Mesodermal cell (in vitro differentiated cells): ENCODE measurements around the gene AQP2.
"Not testable (repeated sequence)": the region's sequence is repeated elsewhere in the genome, so short reads cannot be mapped to it uniquely, and the experiment has no call there.

Experiments used
- H3K27ac ChIP-seq: 2 replicates; pipeline ENCODE4 v1.7.0; 2013; ENCODE audit warnings: mild to moderate bottlenecking, low read depth, low read length, moderate library complexity; ENCODE audit not compliant: severe bottlenecking
- H3K36me3 ChIP-seq: 2 replicates; pipeline ENCODE4 v1.7.1; 2013; ENCODE audit warnings: mild to moderate bottlenecking, low read length, moderate library complexity; ENCODE audit not compliant: control insufficient read depth, insufficient read depth
- H3K4me1 ChIP-seq: one replicate; pipeline ENCODE4 v1.7.1; 2013; ENCODE audit warnings: mild to moderate bottlenecking, low read length; ENCODE audit not compliant: insufficient read depth, control insufficient read depth, poor library complexity, severe bottlenecking
- H3K4me3 ChIP-seq: 2 replicates; pipeline ENCODE4 v1.7.0; 2013; ENCODE audit warnings: low read length, control low read depth, mild to moderate bottlenecking; ENCODE audit not compliant: insufficient read depth, poor library complexity, severe bottlenecking; ENCODE audit errors: extremely low read depth
- H3K9me3 ChIP-seq: 2 replicates; pipeline ENCODE4 v1.7.1; 2013; ENCODE audit warnings: mild to moderate bottlenecking, low read length, moderate library complexity; ENCODE audit not compliant: control insufficient read depth
- WGBS, 2 experiments: methylation state at CpG; one replicate each; pipeline ENCODE4 v1.1.5; 2013; ENCODE audit warnings: missing lambda C conversion rate in 2 of 2; ENCODE audit not compliant: insufficient coverage in 2 of 2; 5-methylcytosine and 5-hydroxymethylcytosine counted together

The AQP2 gene

DNA sequence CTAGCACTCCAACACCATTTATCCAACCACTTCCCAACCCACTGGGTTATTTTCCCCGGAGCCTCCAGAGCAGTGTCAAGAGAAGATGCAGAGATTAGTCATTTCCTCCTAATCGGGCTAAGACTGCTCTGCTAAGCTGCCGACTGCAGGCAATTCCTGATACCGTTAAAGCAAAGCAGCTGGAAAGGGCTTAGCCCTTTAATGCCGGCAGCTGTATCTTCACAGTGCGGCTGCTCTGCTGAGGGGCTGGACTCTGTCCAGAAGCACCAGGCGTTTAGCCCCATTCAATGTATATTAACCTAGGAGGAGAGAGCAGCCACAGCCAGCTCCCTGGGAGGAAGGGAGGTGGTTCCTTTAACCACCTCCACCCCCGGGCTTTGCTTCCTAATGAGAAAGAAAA is 33.4 kb downstream of the AQP2 start:
- 38 to 40% methylated on average over 5 to 6 of the region's 8 CpGs for WGBS, 2 experiments
- peaks cover 31% of the 10 kb centered on the region for H3K36me3 ChIP-seq
- H3K4me3 ChIP-seq = no peak overlapping the region
- H3K4me1 ChIP-seq = peaks cover 48% of the 10 kb centered on the region
- no peaks in the 10 kb centered on the region for H3K9me3 ChIP-seq
- peak overlapping the region; percentile 84 for H3K27ac ChIP-seq

DNA sequence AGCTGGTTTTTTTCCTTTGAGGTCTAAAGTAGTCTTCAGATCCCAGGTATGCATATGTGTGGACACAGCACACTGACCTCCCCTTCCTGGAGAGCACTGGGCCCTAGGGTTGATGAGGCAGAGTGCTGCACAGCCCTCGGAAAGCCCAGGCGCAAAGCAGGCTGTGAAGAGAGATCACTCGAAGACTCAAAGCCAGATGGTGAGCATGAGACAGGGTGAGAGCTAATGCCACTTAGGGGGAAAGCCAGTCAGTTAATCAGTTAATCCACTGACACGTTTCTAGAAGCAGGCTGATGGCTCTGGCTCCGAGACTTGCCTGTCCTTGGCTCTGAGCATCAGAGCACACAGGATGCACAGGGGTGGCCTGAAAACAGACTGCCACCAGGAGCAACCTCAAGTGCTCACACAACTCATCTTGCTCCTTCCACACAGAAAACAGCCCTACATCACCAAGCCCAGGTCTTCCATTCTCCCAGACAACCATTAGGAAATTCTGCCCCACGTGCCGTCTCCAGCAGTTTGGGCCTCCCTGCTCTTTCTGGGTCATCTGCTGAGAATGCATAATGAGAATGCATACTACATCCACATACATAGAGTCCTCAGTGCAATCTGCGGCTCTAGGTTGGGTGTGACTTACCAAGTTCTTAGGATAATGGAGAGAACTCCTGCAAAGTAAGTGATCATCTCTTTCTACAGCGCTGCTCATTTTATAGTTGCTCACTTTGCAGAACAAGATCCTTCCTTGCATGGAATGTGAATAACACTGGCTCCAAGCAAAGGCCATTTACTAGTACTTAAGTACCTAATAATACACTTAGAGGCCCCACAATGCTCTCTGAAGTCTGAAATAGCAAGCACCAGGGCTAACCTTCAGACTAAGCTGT is 34.2 kb downstream of the AQP2 start:
- H3K27ac ChIP-seq = peak overlapping the region; percentile 84
- 81 to 90% methylated on average over 5 to 9 of the region's 9 CpGs for WGBS, 2 experiments

GRCh38 chr12:49985981-49986380 is 35.4 kb downstream of the AQP2 start:
- H3K36me3 ChIP-seq = peaks cover 52% of the 10 kb centered on the region
- H3K27ac ChIP-seq = no peak overlapping the region
- H3K4me1 ChIP-seq = peaks cover 35% of the 10 kb centered on the region
- no peak overlapping the region for H3K4me3 ChIP-seq
- WGBS, 2 experiments = 92 to 98% methylated on average over 5 of the region's 5 CpGs
- H3K9me3 ChIP-seq = no peaks in the 10 kb centered on the region

More for the DNA sequence above, 34.2 kb downstream of the AQP2 start:
- peaks cover 39% of the 10 kb centered on the region for H3K36me3 ChIP-seq
- no peak overlapping the region for H3K4me3 ChIP-seq
- no peaks in the 10 kb centered on the region for H3K9me3 ChIP-seq
- peaks cover 47% of the 10 kb centered on the region for H3K4me1 ChIP-seq

DNA sequence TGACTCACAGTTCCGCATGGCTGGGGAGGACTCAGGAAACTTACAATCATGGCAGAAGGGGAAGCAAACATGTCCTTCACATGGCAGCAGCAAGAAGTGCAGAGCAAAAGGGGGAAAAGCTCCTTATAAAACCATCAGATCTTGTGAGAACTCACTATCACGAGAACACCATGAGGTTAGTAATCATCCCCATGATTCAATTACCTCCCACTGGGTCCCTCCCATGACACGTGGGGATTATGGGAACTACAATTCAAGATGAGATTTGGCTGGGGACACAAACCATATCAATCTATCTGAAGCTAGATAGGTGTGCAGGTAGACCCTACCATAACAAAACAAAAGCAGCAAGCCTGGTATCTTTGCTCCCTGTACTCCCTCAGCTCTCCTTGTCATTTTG is 35.9 kb downstream of the AQP2 start:
- H3K9me3 ChIP-seq, H3K4me3 ChIP-seq, H3K27ac ChIP-seq: not testable (repeated sequence)
- 90 to 100% methylated on average over 1 to 2 of the region's 3 CpGs for WGBS, 2 experiments
- Histone ChIP-seq H3K4me1 (peaks cover 33% of the 10 kb centered on the region), H3K36me3 (peaks cover 54% of the 10 kb centered on the region)

GRCh38 chr12:49987625-49988303 is 37.2 kb downstream of the AQP2 start:
- Histone ChIP-seq H3K9me3 (no peaks in the 10 kb centered on the region), H3K4me3 (no peak overlapping the region), H3K27ac (no peak overlapping the region), H3K4me1 (peaks cover 30% of the 10 kb centered on the region), H3K36me3 (peaks cover 67% of the 10 kb centered on the region)
- WGBS, 2 experiments = 89 to 91% methylated on average over 4 of the region's 4 CpGs

DNA sequence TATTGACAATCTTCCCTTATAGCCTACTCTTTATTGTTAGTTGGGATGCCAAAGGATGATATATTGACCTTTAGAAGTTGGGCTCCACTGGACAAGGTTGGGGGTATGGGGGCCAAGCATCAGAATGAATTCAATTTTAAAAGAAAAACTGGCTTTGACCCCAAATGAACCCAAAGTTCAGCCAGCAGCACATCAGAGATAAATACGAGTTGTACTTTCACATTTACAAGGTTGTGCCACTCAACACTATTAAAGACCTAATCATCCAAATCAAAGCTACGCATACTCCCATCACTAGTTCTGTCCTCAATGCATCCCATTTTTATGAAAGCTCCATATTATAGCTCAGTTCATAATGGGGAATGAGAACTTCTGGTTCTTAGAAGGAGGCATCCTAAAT is 38.9 kb downstream of the AQP2 start:
- Histone ChIP-seq H3K4me1 (peaks cover 18% of the 10 kb centered on the region), H3K36me3 (peaks cover 84% of the 10 kb centered on the region)
- not testable (repeated sequence) for H3K27ac ChIP-seq, H3K4me3 ChIP-seq, H3K9me3 ChIP-seq
- WGBS, 2 experiments = 100% methylated on average over 1 of the region's 2 CpGs; no CpG with 5 or more reads in 1 of the 2 experiments

DNA sequence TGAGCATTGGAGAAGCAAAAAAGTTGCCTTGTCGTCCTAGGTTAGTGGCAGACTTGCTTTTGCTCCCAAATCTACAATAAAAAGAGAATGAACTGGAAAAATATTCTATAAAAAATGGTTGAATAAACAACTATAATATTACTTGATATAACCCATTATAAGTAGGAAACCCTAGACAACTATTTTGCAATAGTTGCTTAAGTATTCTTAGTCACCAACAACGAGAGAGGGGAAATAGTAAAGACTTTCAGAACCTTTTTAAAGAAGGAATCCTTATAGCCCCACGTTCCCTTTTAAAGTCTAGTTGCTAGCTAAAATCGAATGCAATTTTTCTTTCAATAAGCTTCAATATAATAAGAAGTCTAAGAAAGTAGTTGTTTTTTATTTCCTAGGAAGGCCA is 39.7 kb downstream of the AQP2 start:
- no peak overlapping the region for H3K27ac ChIP-seq
- H3K4me3 ChIP-seq = no peak overlapping the region
- no peaks in the 10 kb centered on the region for H3K9me3 ChIP-seq
- peaks cover 91% of the 10 kb centered on the region for H3K36me3 ChIP-seq
- WGBS, 2 experiments = 100% methylated on average over 1 of the region's 4 CpGs; no CpG with 5 or more reads in 1 of the 2 experiments
- H3K4me1 ChIP-seq = peaks cover 10% of the 10 kb centered on the region

DNA sequence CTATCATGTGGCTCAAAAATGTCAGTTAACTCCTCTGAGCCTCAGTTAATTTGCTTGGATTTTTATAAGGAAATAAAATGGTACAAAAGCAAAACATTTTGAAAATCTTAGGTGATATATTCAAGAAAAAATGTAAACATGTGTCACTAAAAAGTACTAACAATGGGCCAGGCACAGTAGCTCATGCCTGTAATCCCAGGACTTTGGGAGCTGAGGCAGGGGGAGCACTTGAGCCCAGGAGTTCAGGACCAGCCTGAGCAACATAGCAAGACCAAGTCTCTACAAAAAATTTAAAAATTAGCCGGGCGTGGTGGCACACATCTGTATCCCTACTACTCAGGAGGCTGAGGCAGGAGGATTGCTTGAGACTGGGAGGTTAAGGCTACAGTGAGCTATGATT is 47.9 kb downstream of the AQP2 start:
- Histone ChIP-seq H3K27ac (no peak overlapping the region), H3K9me3 (no peaks in the 10 kb centered on the region), H3K4me1 (no peaks in the 10 kb centered on the region), H3K4me3 (no peak overlapping the region), H3K36me3 (peaks cover 91% of the 10 kb centered on the region)
- WGBS, 2 experiments = 73 to 100% methylated on average over 2 of the region's 2 CpGs

GRCh38 chr12:50003595-50003994 is 53.1 kb downstream of the AQP2 start:
- Histone ChIP-seq H3K4me3 (no peak overlapping the region), H3K9me3 (no peaks in the 10 kb centered on the region), H3K36me3 (peaks cover 77% of the 10 kb centered on the region), H3K27ac (no peak overlapping the region), H3K4me1 (peaks cover 4% of the 10 kb centered on the region)
- WGBS, 2 experiments = no CpG with 5 or more reads among the region's 2 CpGs

- no peak overlapping the region for H3K4me3 ChIP-seq
- H3K9me3 ChIP-seq = no peaks in the 10 kb centered on the region
- no peak overlapping the region for H3K27ac ChIP-seq
- H3K36me3 ChIP-seq = peaks cover 75% of the 10 kb centered on the region
- H3K4me1 ChIP-seq = peaks cover 4% of the 10 kb centered on the region
Measured at GRCh38 chr12:50004696-50005095, 54.2 kb downstream of the AQP2 start.

- Histone ChIP-seq H3K27ac (no peak overlapping the region), H3K4me1 (peaks cover 4% of the 10 kb centered on the region)
Measured at GRCh38 chr12:50005175-50005574, 54.6 kb downstream of the AQP2 start.

More at GRCh38 chr12:50005175-50005574, 54.6 kb downstream of the AQP2 start:
- WGBS, 2 experiments = 94 to 98% methylated on average over 3 of the region's 3 CpGs
- Histone ChIP-seq H3K36me3 (peaks cover 77% of the 10 kb centered on the region), H3K9me3 (no peaks in the 10 kb centered on the region), H3K4me3 (no peak overlapping the region)
